T-helper 2 cell treated with Interferon-gamma antibody and Interleukin-4, amounts not matched to agents 5 μg/mL and 100 μg/mL, for 36 hours (primary cell): ENCODE data around the gene SLC35G4.
A peak's percentile ranks its signal among the peaks of the same experiment; 100 is the strongest.
"Not testable (repeated sequence)": the region's sequence is repeated elsewhere in the genome, so short reads cannot be mapped to it uniquely, and the experiment has no call there.

Experiments used
- DNase-seq: peaks from one replicate; pipeline ENCODE4 v3.0.0; 2021; ENCODE audit warnings: low spot score
- H3K27ac Mint-ChIP-seq: one replicate; pipeline ENCODE4 v1.8.0; 2021; ENCODE audit warnings: mild to moderate bottlenecking, mixed read lengths
- H3K27me3 Mint-ChIP-seq: one replicate; pipeline ENCODE4 v1.8.0; 2021; ENCODE audit warnings: low read depth, mixed read lengths
- H3K36me3 Mint-ChIP-seq: one replicate; pipeline ENCODE4 v1.8.0; 2021; ENCODE audit warnings: low read depth, mixed read lengths
- H3K4me1 Mint-ChIP-seq: one replicate; pipeline ENCODE4 v1.8.0; 2021; ENCODE audit warnings: low read depth, mixed read lengths
- H3K4me3 Mint-ChIP-seq: one replicate; pipeline ENCODE4 v1.8.0; 2022; ENCODE audit warnings: mild to moderate bottlenecking, moderate library complexity, mixed read lengths
- H3K9me3 Mint-ChIP-seq: one replicate; pipeline ENCODE4 v1.8.0; 2021; ENCODE audit warnings: mixed read lengths

The SLC35G4 gene

DNA sequence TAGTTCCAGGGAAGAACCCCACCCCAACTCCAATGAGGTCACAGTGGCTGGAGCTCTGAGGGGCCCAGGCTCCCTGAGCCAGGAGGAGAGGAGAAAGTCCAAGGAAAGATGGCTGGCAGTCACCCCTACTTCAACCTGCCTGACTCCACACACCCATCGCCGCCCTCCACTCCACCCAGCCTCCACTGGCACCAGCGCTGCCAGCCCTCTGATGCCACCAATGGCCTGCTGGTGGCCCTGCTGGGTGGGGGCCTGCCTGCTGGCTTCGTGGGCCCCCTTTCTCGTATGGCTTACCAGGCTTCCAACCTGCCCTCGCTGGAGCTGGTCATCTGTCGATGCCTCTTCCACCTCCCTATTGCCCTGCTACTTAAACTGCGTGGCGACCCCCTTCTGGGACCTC lies at the start of gene SLC35G4:
Gene SLC35G4 (plus strand): TSS at position 109 of the 400 bp plus-strand sequence. CDS start 0 bp downstream, at position 109.
- H3K27ac Mint-ChIP-seq, H3K36me3 Mint-ChIP-seq, DNase-seq, H3K4me3 Mint-ChIP-seq, H3K27me3 Mint-ChIP-seq, H3K9me3 Mint-ChIP-seq, H3K4me1 Mint-ChIP-seq: not testable (repeated sequence)

DNA sequence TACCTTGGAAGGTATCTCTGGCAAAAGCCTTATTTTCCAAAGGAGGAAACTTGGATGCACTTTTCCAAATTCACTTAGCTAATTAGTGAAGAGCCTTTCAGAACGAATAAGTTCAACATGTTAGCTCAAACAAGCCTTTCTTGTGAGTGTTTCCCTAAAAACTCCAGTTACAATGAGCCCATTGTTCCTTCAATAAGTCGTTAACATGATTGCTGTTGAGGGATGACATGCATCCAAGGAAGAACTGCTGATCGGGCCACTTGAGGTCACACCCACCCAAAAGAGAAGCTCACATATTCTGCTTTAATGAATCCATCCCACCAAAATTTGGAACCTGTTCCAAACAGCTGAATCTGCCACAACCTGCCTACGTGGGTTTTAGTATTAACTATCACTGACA lies 48.1 kb upstream of the SLC35G4 start:
- H3K4me1 Mint-ChIP-seq: no peaks in the 10 kb centered on the region

DNA sequence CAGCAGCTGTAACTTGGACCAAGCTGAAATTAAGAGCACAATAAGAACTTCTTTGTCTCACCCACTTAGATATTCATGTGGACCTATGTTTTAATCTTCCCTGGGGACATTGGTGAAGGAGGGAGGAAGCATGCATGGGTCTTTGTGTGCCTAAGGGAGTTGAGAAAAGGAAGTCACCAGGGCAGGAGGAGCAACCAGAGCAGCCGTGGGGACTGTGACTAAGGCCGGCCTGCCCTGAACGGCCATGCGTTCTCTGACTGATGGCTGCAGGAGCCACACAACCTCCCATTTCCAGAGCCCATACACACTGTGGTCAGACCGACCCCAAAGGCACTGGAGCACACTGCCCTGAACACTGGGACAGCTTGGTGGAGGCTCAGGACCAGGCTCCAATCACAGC lies 43.7 kb upstream of the SLC35G4 start:
- no peaks in the 10 kb centered on the region for H3K36me3 Mint-ChIP-seq

More for the DNA sequence above, 48.1 kb upstream of the SLC35G4 start:
- no peak overlapping the region for H3K4me3 Mint-ChIP-seq
- H3K27me3 Mint-ChIP-seq: peaks cover 6% of the 10 kb centered on the region
- DNase-seq: no peak
- H3K9me3 Mint-ChIP-seq: no peaks in the 10 kb centered on the region
- no peaks in the 10 kb centered on the region for H3K36me3 Mint-ChIP-seq
- no peak overlapping the region for H3K27ac Mint-ChIP-seq

DNA sequence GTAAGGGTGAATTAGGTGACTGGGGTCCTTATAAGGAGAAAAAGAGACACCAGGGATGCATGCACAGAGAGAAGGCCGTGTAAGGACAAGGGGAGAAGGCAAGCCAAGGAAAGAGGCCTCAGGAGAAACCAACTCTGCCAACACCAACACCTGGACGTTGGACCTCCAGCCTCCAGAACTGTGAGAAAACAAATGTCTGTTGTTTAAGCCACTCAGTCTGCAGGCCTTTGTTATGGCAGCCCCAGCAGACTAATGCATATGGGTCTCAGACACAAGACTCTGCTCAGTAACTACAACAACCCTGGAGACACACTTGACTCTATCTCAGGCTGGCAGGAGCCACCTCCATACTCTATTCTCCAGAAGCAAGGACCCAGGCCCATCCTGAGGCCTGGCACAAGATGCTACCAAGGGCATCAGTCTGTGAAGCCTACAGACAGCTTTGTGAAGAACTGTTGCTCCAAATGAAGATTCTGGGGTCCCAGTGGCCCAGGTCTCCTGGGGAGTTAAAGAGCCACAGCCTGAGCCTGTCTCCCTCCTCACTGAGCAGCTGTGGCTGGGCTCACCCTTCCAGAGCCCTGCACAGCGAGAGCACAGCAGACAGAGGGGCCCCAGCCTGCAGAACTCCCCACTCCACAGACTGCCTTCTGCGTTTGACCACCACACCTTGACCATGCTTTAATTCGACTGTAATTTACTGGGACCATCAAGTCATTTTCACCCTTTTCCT lies 43.0 kb upstream of the SLC35G4 start:
- no peak for DNase-seq
- no peaks in the 10 kb centered on the region for H3K4me1 Mint-ChIP-seq
- H3K9me3 Mint-ChIP-seq: no peaks in the 10 kb centered on the region
- no peak overlapping the region for H3K4me3 Mint-ChIP-seq
- H3K27me3 Mint-ChIP-seq: peaks cover 15% of the 10 kb centered on the region
- H3K27ac Mint-ChIP-seq: no peak overlapping the region
- no peaks in the 10 kb centered on the region for H3K36me3 Mint-ChIP-seq

More for the DNA sequence above, 43.7 kb upstream of the SLC35G4 start:
- Mint-ChIP-seq H3K9me3 (no peaks in the 10 kb centered on the region), H3K27ac (no peak overlapping the region), H3K4me3 (no peak overlapping the region), H3K4me1 (no peaks in the 10 kb centered on the region), H3K27me3 (peaks cover 12% of the 10 kb centered on the region)
- DNase-seq: no peak

DNA sequence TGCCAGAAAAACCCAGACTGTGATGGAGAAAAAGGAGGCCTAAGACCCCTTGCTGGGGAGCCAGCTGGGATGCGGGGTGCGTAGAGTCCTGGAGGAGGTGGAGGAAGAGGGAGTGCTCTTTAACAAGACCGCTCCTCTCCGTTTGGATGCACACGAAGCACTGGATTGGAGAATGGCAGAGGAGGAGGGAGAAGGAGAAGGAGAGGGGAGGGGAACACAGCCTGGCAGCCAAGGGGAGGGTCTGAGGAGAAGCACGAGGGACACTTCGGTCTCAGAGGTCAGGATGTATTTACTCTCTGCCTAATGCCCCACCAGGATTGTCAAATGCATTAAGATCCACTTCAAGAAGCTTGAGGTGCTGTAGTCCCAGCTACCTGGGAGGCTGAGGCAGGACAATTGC lies 42.0 kb upstream of the SLC35G4 start:
- H3K27ac Mint-ChIP-seq: no peak overlapping the region
- H3K36me3 Mint-ChIP-seq: no peaks in the 10 kb centered on the region
- H3K4me3 Mint-ChIP-seq: no peak overlapping the region
- H3K4me1 Mint-ChIP-seq: no peaks in the 10 kb centered on the region
- H3K9me3 Mint-ChIP-seq: no peaks in the 10 kb centered on the region
- H3K27me3 Mint-ChIP-seq: peaks cover 19% of the 10 kb centered on the region
- no peak for DNase-seq

DNA sequence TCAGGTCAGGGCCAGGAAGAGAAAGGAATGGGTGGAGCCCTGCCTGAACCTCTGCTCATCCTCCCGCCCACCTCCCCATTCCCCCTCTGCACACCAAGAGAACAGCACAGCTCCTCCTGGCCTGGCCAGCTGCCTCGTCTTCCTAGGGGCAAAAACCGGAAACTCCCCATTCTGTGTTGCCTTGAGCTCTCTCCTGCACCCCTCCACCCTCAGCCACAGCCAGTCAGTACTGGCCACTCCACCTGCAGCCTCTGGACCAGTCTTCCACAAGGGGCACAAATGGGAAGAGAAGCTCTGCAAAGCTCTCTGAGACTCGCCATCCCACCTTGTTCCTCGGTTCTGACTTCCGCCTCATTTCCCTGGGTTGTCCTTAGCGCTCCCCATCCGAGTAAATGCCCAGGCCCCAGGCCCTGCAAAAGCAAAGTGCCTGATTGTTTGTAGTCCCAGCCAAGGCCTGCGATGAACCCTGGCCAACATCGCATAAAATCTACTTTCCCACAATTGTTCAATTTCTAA lies 39.3 kb upstream of the SLC35G4 start:
- no peak overlapping the region for H3K27ac Mint-ChIP-seq
- DNase-seq: no peak
- H3K4me3 Mint-ChIP-seq: no peak overlapping the region
- H3K4me1 Mint-ChIP-seq: no peaks in the 10 kb centered on the region
- H3K27me3 Mint-ChIP-seq: peaks cover 35% of the 10 kb centered on the region
- no peaks in the 10 kb centered on the region for H3K9me3 Mint-ChIP-seq
- no peaks in the 10 kb centered on the region for H3K36me3 Mint-ChIP-seq

DNA sequence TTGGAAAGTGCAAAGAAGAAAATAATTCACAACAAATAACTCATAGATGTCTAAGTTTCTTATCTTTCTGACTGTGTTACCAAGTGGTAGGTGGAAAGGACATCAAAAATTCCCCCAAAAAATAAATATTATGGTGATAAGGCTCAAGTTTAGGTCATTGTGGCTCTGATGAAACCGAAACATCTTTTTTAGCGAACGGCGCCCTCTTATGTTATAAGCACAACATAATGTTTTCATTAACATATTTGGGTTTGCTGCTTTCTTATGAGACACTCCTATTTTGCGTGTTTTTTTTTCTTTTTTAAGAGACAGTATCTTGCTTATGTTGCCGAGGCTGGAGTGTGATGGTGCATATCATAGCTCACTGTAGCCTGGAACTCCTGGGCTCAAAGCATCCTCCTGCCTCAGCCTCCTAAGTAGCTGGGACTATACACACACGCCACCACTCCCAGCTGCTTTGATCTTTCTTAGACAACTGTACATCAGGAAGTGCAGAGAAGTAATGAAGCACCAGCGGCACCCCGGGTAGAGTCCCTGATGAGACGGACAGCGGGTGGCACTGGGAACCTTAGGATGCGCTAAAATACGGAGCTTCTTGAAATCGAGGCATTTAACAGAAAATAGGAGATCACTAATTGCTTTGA lies 38.5 kb upstream of the SLC35G4 start:
- Mint-ChIP-seq H3K27me3 (peaks cover 35% of the 10 kb centered on the region), H3K27ac (no peak overlapping the region), H3K4me1 (no peaks in the 10 kb centered on the region), H3K9me3 (no peaks in the 10 kb centered on the region), H3K4me3 (no peak overlapping the region), H3K36me3 (no peaks in the 10 kb centered on the region)
- DNase-seq: no peak

DNA sequence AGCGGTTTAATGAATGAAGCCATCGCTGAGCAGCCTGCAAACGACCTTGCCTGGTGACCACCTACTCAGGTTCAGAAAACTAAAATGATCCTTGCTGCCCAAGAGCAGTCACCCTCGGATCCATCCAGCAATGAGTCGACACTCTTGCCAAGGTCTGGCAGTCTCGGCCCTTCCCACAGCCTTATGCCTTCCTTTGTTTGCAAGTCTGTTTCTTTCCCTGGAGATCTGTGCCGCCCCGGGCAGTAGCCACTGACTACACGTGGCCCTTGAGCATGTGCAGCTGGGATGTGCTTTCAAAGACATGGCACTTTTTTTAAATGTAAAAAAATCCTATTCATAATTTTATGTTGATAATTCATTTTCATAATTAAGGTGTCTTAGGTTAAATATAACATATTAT lies 37.2 kb upstream of the SLC35G4 start:
- DNase-seq: no peak
- Mint-ChIP-seq H3K36me3 (no peaks in the 10 kb centered on the region), H3K4me3 (no peak overlapping the region), H3K27ac (no peak overlapping the region), H3K9me3 (no peaks in the 10 kb centered on the region), H3K27me3 (peaks cover 45% of the 10 kb centered on the region), H3K4me1 (peaks cover 5% of the 10 kb centered on the region)

DNA sequence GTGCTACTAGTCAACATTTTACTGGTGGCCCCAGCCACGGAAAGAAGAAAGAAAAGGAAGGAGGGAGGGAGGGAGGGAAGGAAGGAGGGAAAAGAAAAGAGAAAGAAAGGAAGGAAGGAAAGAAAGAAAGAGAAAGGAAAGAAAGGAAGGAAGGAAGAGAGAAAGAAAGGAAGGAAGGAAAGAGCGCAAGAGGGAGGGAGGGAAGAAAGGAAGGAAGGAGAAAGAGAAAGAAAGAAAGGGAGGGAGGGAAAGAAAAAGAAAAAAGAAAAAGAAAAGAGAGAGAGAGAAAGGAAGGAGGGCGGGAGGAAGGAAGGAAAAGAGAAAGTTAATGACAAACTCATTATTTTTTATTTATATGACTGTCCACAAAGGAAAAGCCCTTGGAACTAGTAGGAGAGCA lies 34.9 kb upstream of the SLC35G4 start:
- H3K27me3 Mint-ChIP-seq: peaks cover 58% of the 10 kb centered on the region
- peaks cover 14% of the 10 kb centered on the region for H3K4me1 Mint-ChIP-seq

DNA sequence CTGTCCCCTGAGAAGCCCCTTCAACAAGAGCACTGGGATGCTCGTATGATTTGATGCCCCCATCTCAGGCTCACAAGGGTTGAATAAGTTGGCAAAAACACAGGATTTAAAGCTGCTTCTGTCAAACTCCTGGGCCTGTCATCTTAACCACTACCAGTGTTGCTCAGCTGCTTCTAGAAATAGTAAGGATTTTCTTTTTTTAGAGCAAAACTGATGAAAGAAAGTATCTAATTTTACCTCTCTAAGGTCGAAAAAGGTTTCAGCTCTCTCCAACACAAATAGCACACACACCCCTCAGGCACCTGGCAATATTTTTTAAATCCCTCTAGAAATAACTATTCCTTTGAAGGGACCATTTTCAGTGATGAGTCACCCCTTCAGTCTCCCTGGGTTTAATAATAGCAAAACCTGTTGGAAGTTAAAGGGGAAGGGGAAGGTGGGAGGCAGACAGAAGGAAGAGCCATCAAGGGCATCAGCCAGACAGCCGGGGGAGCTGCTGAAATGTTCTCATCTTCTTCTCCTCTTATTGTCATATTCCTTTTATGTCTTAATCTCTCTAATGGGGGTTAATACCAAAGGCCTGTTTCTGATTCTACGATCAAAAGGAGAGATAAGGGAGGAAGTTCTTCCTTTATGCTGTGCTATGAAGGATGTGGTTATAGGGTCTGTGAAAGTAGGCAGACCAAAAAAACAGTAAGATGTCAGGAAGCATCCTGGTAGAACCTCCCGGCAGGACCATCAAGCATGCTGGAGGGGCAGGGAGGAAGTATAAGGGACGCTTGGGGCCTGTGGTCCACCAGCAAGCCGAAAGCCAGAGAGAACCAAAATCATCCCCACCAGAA lies 31.9 kb upstream of the SLC35G4 start:
- no peak overlapping the region for H3K27ac Mint-ChIP-seq
- peaks cover 14% of the 10 kb centered on the region for H3K4me1 Mint-ChIP-seq
- peaks cover 67% of the 10 kb centered on the region for H3K27me3 Mint-ChIP-seq
- H3K9me3 Mint-ChIP-seq: no peaks in the 10 kb centered on the region
- H3K4me3 Mint-ChIP-seq: peak overlapping the region; percentile 34
- no peaks in the 10 kb centered on the region for H3K36me3 Mint-ChIP-seq
- no peak for DNase-seq

More for the DNA sequence above, 34.9 kb upstream of the SLC35G4 start:
- no peaks in the 10 kb centered on the region for H3K36me3 Mint-ChIP-seq
- no peak overlapping the region for H3K27ac Mint-ChIP-seq
- no peak for DNase-seq
- H3K9me3 Mint-ChIP-seq: no peaks in the 10 kb centered on the region
- no peak overlapping the region for H3K4me3 Mint-ChIP-seq

DNA sequence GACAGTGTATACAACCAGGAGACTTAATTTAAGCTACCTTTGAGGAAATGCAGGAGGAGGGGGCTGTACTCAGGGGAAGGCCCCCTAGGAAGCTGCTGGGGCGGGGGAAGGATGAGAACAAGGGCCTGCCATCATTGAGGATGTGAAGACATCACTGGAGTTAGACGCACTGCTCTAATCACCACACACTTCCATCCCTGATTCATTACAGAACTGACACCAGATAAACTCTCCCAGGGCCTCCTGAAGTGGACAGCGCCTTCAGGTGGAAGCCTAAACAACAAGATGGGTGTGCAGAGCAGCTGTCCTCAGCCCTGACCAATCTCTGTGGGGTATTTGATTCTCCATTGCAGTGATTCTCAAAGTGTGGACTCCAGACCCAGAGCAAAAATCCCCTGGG lies 30.6 kb upstream of the SLC35G4 start:
- no peaks in the 10 kb centered on the region for H3K9me3 Mint-ChIP-seq
- no peak overlapping the region for H3K4me3 Mint-ChIP-seq
- no peak for DNase-seq
- H3K27ac Mint-ChIP-seq: no peak overlapping the region
- H3K36me3 Mint-ChIP-seq: no peaks in the 10 kb centered on the region
- peaks cover 14% of the 10 kb centered on the region for H3K4me1 Mint-ChIP-seq
- H3K27me3 Mint-ChIP-seq: peaks cover 63% of the 10 kb centered on the region

DNA sequence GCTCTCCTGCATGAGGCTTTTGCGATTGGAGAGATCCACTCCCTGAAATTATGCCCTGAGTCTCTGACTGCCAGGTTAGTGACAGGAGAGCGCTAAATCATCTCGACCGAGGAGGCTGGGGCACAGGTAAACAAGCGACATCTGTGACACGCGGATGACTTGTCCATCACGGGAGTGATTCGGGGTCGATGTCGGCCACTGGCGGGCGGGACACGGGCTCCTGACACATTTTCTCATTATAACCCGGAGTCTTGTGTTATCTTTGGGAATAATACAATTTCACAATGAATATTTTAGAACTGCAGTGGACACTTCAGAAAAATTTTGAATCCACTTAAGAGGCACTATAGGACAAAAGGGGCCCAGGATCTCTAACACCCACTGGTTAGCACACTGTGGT lies 29.5 kb upstream of the SLC35G4 start:
- no peaks in the 10 kb centered on the region for H3K9me3 Mint-ChIP-seq
- no peak for DNase-seq
- H3K4me3 Mint-ChIP-seq: no peak overlapping the region
- H3K27ac Mint-ChIP-seq: no peak overlapping the region
- peaks cover 14% of the 10 kb centered on the region for H3K4me1 Mint-ChIP-seq
- H3K36me3 Mint-ChIP-seq: no peaks in the 10 kb centered on the region
- H3K27me3 Mint-ChIP-seq: peaks cover 60% of the 10 kb centered on the region

DNA sequence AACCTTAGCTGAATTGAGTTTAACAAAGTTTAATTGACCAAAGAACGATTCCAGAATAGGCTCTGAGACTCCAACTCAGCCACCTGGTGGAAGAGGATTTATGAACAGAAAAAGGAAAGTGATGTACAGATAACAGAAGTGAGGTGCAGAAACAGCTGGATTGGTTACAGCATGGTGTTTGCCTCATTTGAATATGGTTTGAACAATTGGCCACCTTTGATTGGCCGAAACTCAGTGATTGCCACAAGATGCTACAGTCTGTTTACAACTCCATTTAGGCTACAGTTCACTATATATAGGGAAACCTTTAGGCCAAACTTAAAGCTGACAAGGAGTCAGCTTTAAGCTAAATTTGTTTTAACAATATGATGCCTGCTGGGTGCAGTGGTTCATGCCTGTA lies 28.1 kb upstream of the SLC35G4 start:
- H3K36me3 Mint-ChIP-seq: no peaks in the 10 kb centered on the region
- H3K4me1 Mint-ChIP-seq: peaks cover 11% of the 10 kb centered on the region
- no peak for DNase-seq
- H3K27me3 Mint-ChIP-seq: peaks cover 63% of the 10 kb centered on the region
- H3K27ac Mint-ChIP-seq: no peak overlapping the region
- H3K4me3 Mint-ChIP-seq: no peak overlapping the region
- H3K9me3 Mint-ChIP-seq: peaks cover 1% of the 10 kb centered on the region

DNA sequence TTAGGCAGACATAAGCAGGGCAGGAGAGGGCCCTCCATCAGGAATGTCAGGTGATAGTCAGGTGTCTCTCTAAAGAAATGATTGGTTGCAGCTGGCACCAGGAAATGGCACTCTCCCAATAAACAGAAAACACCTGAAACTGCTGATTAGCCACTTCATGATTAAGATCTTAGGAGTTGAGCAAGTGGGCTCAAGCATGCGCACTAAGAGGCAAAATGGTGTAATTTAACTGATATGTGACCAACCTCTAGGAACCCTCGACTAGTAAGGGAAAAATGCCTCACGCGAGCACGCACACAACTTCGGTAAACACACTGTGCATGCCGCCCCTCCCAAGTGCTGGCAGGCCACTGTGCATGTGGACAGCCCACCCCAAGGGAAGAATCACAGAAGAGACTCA lies 23.8 kb upstream of the SLC35G4 start:
- no peak overlapping the region for H3K4me3 Mint-ChIP-seq

More for the DNA sequence above, 23.8 kb upstream of the SLC35G4 start:
- H3K36me3 Mint-ChIP-seq: no peaks in the 10 kb centered on the region
- peaks cover 7% of the 10 kb centered on the region for H3K9me3 Mint-ChIP-seq
- H3K27me3 Mint-ChIP-seq: peaks cover 56% of the 10 kb centered on the region
- peaks cover 16% of the 10 kb centered on the region for H3K4me1 Mint-ChIP-seq
- H3K27ac Mint-ChIP-seq: no peak overlapping the region
- no peak for DNase-seq
